Measurements from ENCODE around the gene LMOD1. TPM values are rescaled to one million over a fixed set of nuclear protein-coding genes. Genes with fewer than 3 reads are reported as not detected.
"Not testable (repeated sequence)": the region's sequence is repeated elsewhere in the genome, so short reads cannot be mapped to it uniquely, and the experiment has no call there.

LMOD1 gene
- total RNA-seq, 1 experiment from 2014 or later, result 2.5 TPM

- in situ Hi-C loops (cut with HindIII; ENCODE audit: low sequenced_read_pairs), result no loop called here
- no peak for DNase-seq (ENCODE audit: low spot score)
Measured at GRCh38 chr1:201954263-201955008, 8.1 kb upstream of the LMOD1 start.

DNA sequence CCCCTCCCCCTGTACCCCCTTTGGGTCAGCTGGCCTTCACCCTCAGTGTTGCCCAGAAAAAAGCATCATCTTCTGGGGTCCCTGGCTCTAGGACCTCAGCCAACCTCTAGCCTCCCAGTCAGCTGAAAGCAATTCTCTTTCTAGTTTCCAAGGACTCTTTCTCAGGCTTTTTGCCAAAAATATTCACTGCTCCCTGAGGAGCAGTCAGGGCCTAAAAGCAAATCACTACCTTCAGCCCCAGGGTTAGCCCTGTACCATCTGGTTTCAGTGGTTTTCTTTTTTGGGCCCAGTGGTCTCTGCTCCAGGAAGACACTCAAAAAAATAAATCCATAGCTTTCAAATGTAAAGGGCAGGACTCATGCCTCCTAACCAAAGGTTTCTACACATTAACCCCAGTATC is 3.1 kb upstream of the LMOD1 start:
- in situ Hi-C loops (cut with HindIII; ENCODE audit: low sequenced_read_pairs), result no loop called here
- DNase-seq (ENCODE audit: low spot score), result no peak

GRCh38 chr1:201947697-201948008 is 1.3 kb upstream of the LMOD1 start:
- no peak for DNase-seq (ENCODE audit: low spot score)
- in situ Hi-C loops (cut with HindIII; ENCODE audit: low sequenced_read_pairs), result no loop called here

GRCh38 chr1:201945863-201946223 is 505 bp downstream of the LMOD1 start:
- no peak for DNase-seq (ENCODE audit: low spot score)
- in situ Hi-C loops (cut with HindIII; ENCODE audit: low sequenced_read_pairs), result no loop called here

- in situ Hi-C loops (cut with HindIII; ENCODE audit: low sequenced_read_pairs), result no loop called here
Measured at GRCh38 chr1:201945157-201945556, 1.2 kb downstream of the LMOD1 start.

DNA sequence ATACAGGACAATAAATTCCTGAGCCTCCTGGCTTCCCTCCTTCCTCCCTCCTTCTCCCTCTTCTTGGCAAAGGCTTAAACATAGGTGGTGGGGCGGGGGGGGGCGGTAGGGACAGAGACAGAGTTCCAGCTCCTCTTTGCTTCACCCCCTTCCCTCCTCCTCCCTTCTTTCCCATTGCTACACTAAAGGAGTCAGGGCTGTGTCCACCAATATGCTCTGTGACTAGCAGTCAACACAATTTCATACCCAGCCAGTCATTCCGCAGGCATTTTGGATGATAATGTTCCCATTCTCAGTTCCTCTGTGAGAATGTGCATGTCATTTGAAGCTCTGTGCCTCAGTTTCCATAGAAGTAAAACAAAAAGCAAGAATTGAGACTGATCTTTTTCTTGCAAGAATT is 1.7 kb downstream of the LMOD1 start:
- in situ Hi-C loops (cut with HindIII; ENCODE audit: low sequenced_read_pairs), result no loop called here
- no peak for DNase-seq (ENCODE audit: low spot score)

More at GRCh38 chr1:201945157-201945556, 1.2 kb downstream of the LMOD1 start:
- no peak for DNase-seq (ENCODE audit: low spot score)

DNA sequence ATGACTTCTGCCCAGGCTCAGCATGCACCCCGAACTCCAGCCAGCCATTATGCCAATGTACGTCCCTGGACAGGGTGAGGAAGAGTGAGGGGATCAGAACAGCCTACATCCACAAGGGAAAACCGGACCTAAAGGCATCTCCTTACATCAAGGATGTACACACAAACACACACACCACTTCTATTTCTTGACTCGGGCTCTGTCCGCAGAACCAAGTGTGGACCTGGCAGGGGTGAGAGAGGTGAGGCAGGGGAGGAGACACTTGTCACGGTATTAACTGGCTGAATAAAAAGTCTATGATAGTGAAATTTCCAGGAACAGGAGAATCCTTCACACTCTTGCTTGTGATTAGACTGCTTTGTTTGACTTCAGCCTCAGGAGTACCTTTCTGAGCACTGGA is 2.3 kb downstream of the LMOD1 start:
- in situ Hi-C loops (cut with HindIII; ENCODE audit: low sequenced_read_pairs), result no loop called here
- DNase-seq (ENCODE audit: low spot score), result no peak

DNA sequence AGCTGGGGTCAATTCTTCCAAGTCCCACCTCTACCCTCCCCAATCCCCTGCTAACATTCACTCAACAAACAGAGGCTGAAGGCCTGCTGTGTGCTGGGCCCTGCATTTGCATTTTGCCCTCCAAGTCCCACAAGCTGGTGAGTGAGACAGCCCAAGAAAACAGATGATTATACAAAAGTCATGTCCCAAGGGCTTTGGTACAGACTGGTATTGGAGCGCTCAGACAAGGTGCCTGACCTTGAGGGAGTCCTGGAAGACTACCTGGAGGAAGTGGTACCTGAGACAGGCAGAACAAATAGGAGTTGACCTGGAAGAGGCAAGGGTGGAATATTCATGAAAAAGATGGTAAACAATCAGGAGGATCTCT is 4.2 kb downstream of the LMOD1 start:
- no peak for DNase-seq (ENCODE audit: low spot score)
- in situ Hi-C loops (cut with HindIII; ENCODE audit: low sequenced_read_pairs), result no loop called here

- in situ Hi-C loops (cut with HindIII; ENCODE audit: low sequenced_read_pairs), result no loop called here
- no peak for DNase-seq (ENCODE audit: low spot score)
Measured at GRCh38 chr1:201941420-201942128, 4.8 kb downstream of the LMOD1 start.

DNA sequence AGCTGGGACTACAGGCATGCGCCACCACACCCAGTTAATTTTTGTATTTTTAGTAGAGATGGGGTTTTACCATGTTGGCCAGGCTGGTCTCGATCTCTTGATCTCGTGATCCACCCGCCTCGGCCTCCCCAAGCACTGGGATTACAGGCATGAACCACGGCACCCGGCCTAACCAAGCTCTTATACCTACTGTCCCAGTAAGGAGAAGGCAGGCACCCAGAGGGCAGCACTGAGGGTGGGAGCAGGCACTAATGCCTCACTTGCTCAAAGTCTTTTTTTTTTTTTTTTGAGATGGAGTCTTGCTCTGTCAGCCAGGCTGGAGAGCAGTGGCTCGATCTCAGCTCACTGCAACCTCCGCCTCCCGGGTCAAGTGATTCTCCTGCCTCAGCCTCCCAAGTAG is 6.0 kb downstream of the LMOD1 start:
- in situ Hi-C loops (cut with HindIII; ENCODE audit: low sequenced_read_pairs); DNase-seq (ENCODE audit: low spot score): not testable (repeated sequence)

DNA sequence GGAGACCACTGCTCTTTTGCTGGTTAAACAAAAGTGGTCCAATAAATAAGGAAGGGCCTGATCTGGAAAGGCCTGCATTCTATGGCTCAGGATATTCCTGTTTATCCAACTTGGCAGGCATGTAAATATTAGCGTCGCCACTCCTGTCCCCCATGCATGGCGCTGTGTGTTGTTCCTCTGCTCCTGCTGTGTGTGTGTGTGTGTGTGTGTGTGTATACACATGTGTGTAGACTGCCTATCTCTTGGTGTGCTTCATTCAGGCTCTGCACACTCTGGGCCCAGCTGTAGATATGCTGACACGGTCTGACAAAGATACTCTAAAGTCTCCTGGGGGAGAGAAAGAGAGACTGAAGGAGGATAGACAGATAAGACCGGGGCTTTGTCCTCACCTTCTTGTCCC is 6.8 kb downstream of the LMOD1 start:
- in situ Hi-C loops (cut with HindIII; ENCODE audit: low sequenced_read_pairs), result no loop called here
- DNase-seq (ENCODE audit: low spot score), result no peak

- in situ Hi-C loops (cut with HindIII; ENCODE audit: low sequenced_read_pairs), result no loop called here
- DNase-seq (ENCODE audit: low spot score), result no peak
Measured at GRCh38 chr1:201939148-201939547, 7.2 kb downstream of the LMOD1 start.

DNA sequence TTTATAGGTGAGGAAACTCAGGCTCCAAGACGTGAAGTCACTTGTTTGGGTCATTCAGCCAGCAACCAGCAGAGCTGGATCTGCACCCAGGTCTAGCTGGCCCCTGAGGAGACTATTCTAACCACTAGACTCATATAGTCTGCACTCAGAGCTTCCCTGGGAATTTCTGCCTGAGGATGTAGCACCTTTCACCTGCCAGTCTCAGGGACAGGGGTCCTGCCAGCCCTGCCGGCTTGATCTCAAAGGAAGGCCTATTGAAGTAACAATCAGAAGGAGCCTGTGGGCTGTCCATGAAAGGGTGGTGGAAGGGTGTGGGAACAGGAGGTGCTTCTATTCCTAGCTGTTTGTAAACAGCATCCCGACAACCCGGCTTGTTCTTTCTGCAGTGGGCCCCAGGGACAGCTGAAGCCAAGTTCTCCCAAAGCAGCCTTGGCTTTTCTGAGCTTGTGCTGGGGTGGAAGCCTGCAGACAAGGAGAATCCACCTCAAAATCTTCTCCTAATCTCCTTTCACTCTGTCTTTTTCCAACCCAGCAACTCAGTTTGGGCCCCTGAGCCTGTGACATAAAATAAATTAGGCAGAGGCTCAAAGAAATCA is 7.8 kb downstream of the LMOD1 start:
- DNase-seq (ENCODE audit: low spot score), result no peak
- in situ Hi-C loops (cut with HindIII; ENCODE audit: low sequenced_read_pairs), result no loop called here

- DNase-seq (ENCODE audit: low spot score), result no peak
- in situ Hi-C loops (cut with HindIII; ENCODE audit: low sequenced_read_pairs), result no loop called here
Measured at GRCh38 chr1:201937624-201938213, 8.6 kb downstream of the LMOD1 start.

DNA sequence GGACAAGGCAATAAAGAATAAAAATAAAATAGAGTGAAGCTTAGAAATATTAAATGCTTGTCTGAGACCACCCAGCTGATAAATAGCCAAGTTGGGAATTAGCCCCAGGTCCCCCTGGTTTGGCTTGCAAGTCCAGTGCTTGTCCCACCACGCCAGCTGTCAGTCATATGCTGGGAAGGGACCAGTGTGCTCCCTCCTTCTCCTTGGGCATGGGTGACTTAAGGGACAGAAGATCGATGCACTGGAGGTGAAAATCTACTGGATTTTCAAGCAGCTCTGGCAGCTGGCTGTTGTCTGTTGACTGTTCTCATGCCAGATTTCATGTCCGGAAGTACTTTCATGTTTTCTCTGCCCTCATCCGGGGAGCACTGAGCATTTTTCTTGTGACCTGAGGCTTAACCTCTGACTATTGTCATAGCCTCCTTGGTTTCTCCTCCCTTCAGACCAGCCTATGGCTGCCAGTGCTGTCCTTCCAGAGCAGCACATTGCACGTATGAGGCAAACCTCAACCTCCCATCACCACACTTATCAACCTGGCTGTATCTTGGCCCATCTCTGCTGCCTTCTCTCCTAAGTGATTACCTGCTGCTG is 12.4 kb downstream of the LMOD1 start:
- DNase-seq (ENCODE audit: low spot score), result no peak
- in situ Hi-C loops (cut with HindIII; ENCODE audit: low sequenced_read_pairs), result no loop called here

DNA sequence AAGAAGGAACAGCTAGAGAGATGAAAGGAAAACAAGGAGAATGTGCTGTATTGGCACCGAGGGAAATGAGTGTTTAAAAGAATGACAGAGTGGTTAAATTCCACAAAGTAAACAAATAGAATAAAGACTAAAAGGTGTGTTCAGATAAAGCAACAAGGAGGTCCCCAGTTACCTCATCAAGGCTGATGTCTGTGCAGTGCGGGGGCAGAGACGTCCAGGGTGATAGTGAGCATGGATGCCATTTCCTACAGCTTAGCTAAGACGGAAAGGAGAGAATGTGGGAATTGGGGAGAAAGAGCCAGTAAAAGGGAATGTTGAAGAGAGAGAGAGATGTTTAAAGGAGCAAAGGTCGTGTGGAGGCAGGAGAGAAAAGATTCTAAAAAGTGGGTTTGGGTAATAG is 15.5 kb downstream of the LMOD1 start:
- no peak for DNase-seq (ENCODE audit: low spot score)
- in situ Hi-C loops (cut with HindIII; ENCODE audit: low sequenced_read_pairs), result no loop called here

- in situ Hi-C loops (cut with HindIII; ENCODE audit: low sequenced_read_pairs), result no loop called here
Measured at GRCh38 chr1:201930137-201930536, 16.2 kb downstream of the LMOD1 start.

DNA sequence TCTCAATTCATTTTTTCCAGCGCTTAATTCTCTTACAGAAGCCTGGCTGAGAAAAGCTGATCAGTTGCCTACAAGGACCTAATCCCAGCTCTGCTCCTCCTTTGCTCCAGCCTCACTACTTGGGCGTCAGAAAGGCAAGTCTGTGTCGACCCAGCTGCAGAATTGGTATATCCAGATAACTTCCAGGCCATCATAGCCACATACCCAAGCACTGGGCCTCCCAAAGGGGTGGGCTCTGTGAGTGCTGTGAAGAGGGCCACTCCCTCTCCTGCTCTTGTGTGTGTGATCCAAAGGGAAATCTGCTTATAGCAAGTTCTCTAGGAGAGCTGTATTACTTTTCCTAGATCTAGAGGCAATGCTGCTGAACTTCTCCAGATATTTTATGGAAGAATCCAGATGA is 18.1 kb downstream of the LMOD1 start:
- in situ Hi-C loops (cut with HindIII; ENCODE audit: low sequenced_read_pairs), result no loop called here
- no peak for DNase-seq (ENCODE audit: low spot score)

More at GRCh38 chr1:201930137-201930536, 16.2 kb downstream of the LMOD1 start:
- DNase-seq (ENCODE audit: low spot score), result no peak

DNA sequence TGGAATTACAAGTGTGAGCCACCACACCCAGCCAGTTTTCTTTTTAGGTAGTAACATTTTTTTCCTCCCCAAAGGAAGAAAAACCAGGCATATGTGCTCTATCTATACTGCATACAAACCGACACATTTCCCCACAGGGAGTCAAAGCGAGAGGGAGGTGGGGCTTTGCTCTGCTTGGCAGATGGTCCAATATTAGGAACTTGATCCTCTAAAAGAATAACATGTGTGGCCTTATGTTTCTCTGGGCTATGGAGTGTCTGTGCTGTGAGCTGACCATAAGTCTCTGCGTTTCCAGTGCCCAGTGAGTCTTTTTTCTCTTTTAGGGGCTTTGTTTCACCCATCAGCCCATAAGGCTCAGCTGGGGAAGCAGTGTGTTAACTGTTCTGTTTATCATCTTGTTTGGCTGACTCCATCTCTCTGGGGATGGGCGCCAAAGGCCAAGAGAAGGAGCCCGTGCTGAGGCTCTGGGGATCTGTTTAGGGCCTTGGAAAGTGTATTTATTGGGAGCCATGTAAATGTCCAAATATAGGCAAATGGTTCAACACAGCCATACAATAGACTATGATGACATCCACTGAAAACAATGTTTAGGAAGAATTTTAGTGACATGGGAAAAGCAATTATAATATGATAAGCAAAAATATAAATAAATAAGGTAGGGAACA is 20.2 kb downstream of the LMOD1 start:
- no peak for DNase-seq (ENCODE audit: low spot score)
- in situ Hi-C loops (cut with HindIII; ENCODE audit: low sequenced_read_pairs), result no loop called here

DNA sequence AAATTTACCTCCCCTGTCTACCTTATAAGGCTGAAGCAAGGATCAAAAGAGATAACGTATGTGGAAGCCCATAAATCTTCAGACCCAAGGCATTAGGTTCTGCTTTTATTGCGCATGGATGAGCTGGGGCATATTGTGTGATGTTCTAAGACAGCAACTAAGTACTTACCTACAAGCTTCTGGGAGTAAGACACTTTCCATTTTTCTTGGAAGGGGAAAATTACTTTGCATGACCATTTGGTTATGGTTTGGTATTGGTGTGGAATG is 21.1 kb downstream of the LMOD1 start:
- in situ Hi-C loops (cut with HindIII; ENCODE audit: low sequenced_read_pairs), result no loop called here
- no peak for DNase-seq (ENCODE audit: low spot score)

All from G401 (cell line).